Measurements from ENCODE around the gene PDE3A.

DNA sequence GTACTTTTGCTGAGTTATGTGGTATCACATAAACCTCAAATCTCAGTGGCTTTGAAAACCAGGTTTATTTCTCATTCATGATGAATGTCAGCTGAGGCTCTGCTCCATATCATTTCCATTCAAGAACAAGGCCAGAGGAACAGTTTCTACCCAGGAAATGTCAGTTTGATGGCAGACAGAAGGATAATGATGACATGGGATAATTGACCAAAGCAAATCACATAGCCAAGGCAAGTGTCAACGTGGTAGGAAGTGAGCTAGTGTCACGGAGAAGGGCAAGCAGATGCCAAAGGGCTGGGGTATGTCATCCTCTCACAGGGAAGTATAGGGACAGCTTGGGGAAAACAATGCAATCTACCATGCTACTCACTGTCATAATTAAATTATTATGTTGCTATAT lies 12.3 kb upstream of the PDE3A start:
- TF ChIP-seq POLR2A (IDR thresholded peaks at IDR 0.05) (no peak), POLR2AphosphoS5 (IDR thresholded peaks at IDR 0.05) (no peak), EP300 (IDR thresholded peaks at IDR 0.05) (no peak)
- TF ChIP-seq, protein P1, sequence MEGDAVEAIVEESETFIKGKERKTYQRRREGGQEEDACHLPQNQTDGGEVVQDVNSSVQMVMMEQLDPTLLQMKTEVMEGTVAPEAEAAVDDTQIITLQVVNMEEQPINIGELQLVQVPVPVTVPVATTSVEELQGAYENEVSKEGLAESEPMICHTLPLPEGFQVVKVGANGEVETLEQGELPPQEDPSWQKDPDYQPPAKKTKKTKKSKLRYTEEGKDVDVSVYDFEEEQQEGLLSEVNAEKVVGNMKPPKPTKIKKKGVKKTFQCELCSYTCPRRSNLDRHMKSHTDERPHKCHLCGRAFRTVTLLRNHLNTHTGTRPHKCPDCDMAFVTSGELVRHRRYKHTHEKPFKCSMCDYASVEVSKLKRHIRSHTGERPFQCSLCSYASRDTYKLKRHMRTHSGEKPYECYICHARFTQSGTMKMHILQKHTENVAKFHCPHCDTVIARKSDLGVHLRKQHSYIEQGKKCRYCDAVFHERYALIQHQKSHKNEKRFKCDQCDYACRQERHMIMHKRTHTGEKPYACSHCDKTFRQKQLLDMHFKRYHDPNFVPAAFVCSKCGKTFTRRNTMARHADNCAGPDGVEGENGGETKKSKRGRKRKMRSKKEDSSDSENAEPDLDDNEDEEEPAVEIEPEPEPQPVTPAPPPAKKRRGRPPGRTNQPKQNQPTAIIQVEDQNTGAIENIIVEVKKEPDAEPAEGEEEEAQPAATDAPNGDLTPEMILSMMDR (IDR thresholded peaks at IDR 0.05): no peak
